Immature natural killer cell (primary cell): ENCODE measurements around the gene UBR3. TPM values are rescaled to one million over a fixed set of nuclear protein-coding genes. Genes with fewer than 3 reads are reported as not detected.

Experiments
- DNase-seq, 3 donors: peaks; one replicate each; pipeline ENCODE4 v3.0.0; 2022; ENCODE audit warnings: mixed read lengths in 1 of 3
- H3K27ac Mint-ChIP-seq, 6 donors: one replicate each; pipeline ENCODE4 v1.8.0; 2020; ENCODE audit warnings: mixed read lengths in 6 of 6, mild to moderate bottlenecking in 5 of 6, inconsistent platforms in 4 of 6, moderate library complexity in 3 of 6
- H3K27me3 Mint-ChIP-seq, 3 donors: one replicate each; pipeline ENCODE4 v1.8.0; 2020 to 2021; ENCODE audit warnings: low read depth in 3 of 3, mild to moderate bottlenecking in 3 of 3, mixed read lengths in 3 of 3, moderate library complexity in 3 of 3, inconsistent platforms in 1 of 3
- H3K36me3 Mint-ChIP-seq, 3 donors: one replicate each; pipeline ENCODE4 v1.8.0; 2020; ENCODE audit warnings: mixed read lengths in 3 of 3, inconsistent platforms in 2 of 3, mild to moderate bottlenecking in 2 of 3
- H3K4me1 Mint-ChIP-seq, 2 donors: one replicate each; pipeline ENCODE4 v1.8.0; 2020; ENCODE audit warnings: inconsistent platforms in 2 of 2, mild to moderate bottlenecking in 2 of 2, mixed read lengths in 2 of 2, moderate library complexity in 1 of 2
- H3K4me3 Mint-ChIP-seq, 5 donors: one replicate each; pipeline ENCODE4 v1.8.0; 2020; ENCODE audit warnings: mild to moderate bottlenecking in 5 of 5, mixed read lengths in 5 of 5, inconsistent platforms in 3 of 5, moderate library complexity in 3 of 5
- H3K9me3 Mint-ChIP-seq, 6 donors: one replicate each; pipeline ENCODE4 v1.8.0; 2020; ENCODE audit warnings: mild to moderate bottlenecking in 6 of 6, mixed read lengths in 6 of 6, inconsistent platforms in 4 of 6, moderate library complexity in 3 of 6
- polyA plus RNA-seq, 3 donors: library from polyadenylated mRNA; unstranded; fragments of 300-500 nt; fragmentation: Illumina TruSeq; gene quantifications; one replicate each; pipeline ENCODE4 v1.2.3, GENCODE V29; 2021

Gene UBR3
- polyA plus RNA-seq, 3 donors from 2014 or later: 3.8 to 11.5 (median 5.1) TPM

- Mint-ChIP-seq H3K4me3 (no peak overlapping the region), H3K9me3 (no peaks in the 10 kb centered on the region), H3K36me3 (peaks cover 9 to 30% (median 18%) of the 10 kb centered on the region in 3 donors), H3K4me1 (no peaks in the 10 kb centered on the region), H3K27me3 (no peaks in the 10 kb centered on the region), H3K27ac (no peak overlapping the region)
- no peak for DNase-seq
Measured at GRCh38 chr2:170014769-170015168, 187.5 kb downstream of the UBR3 start.

GRCh38 chr2:170017860-170018532 lies 190.7 kb downstream of the UBR3 start:
- no peak overlapping the region for H3K27ac Mint-ChIP-seq
- no peaks in the 10 kb centered on the region for H3K27me3 Mint-ChIP-seq
- peaks cover 5 to 23% (median 16%) of the 10 kb centered on the region in 3 donors for H3K36me3 Mint-ChIP-seq
- H3K9me3 Mint-ChIP-seq: no peaks in the 10 kb centered on the region
- H3K4me3 Mint-ChIP-seq: no peak overlapping the region
- DNase-seq: no peak
- no peaks in the 10 kb centered on the region for H3K4me1 Mint-ChIP-seq

GRCh38 chr2:170019060-170019805 lies 192.0 kb downstream of the UBR3 start:
- Mint-ChIP-seq H3K27me3 (no peaks in the 10 kb centered on the region), H3K36me3 (peaks cover 5 to 24% (median 15%) of the 10 kb centered on the region in 3 donors), H3K4me1 (no peaks in the 10 kb centered on the region), H3K9me3 (no peaks in the 10 kb centered on the region), H3K27ac (no peak overlapping the region), H3K4me3 (no peak overlapping the region)
- no peak for DNase-seq

GRCh38 chr2:170020777-170021176 lies 193.5 kb downstream of the UBR3 start:
- peaks cover 5 to 24% (median 15%) of the 10 kb centered on the region in 3 donors for H3K36me3 Mint-ChIP-seq
- no peaks in the 10 kb centered on the region for H3K9me3 Mint-ChIP-seq
- no peaks in the 10 kb centered on the region for H3K4me1 Mint-ChIP-seq
- no peaks in the 10 kb centered on the region for H3K27me3 Mint-ChIP-seq
- H3K4me3 Mint-ChIP-seq: no peak overlapping the region
- H3K27ac Mint-ChIP-seq: no peak overlapping the region
- DNase-seq: no peak

GRCh38 chr2:170022692-170023091 lies 195.4 kb downstream of the UBR3 start:
- peaks cover 5 to 19% (median 15%) of the 10 kb centered on the region in 3 donors for H3K36me3 Mint-ChIP-seq
- H3K4me1 Mint-ChIP-seq: no peaks in the 10 kb centered on the region
- no peaks in the 10 kb centered on the region for H3K27me3 Mint-ChIP-seq

GRCh38 chr2:170024721-170025120 lies 197.5 kb downstream of the UBR3 start:
- Mint-ChIP-seq H3K4me1 (no peaks in the 10 kb centered on the region), H3K36me3 (peaks cover 0 to 17% (median 7%) of the 10 kb centered on the region in 3 donors), H3K27me3 (no peaks in the 10 kb centered on the region), H3K4me3 (no peak overlapping the region), H3K9me3 (no peaks in the 10 kb centered on the region), H3K27ac (no peak overlapping the region)
- DNase-seq: no peak

More at GRCh38 chr2:170022692-170023091, 195.4 kb downstream of the UBR3 start:
- Mint-ChIP-seq H3K9me3 (no peaks in the 10 kb centered on the region), H3K4me3 (no peak overlapping the region), H3K27ac (no peak overlapping the region)
- DNase-seq: no peak

GRCh38 chr2:170025223-170025622 lies 198.0 kb downstream of the UBR3 start:
- no peaks in the 10 kb centered on the region for H3K9me3 Mint-ChIP-seq
- DNase-seq: no peak
- H3K27me3 Mint-ChIP-seq: no peaks in the 10 kb centered on the region
- H3K36me3 Mint-ChIP-seq: peaks cover 0 to 17% (median 11%) of the 10 kb centered on the region in 3 donors
- no peaks in the 10 kb centered on the region for H3K4me1 Mint-ChIP-seq
- no peak overlapping the region for H3K4me3 Mint-ChIP-seq
- no peak overlapping the region for H3K27ac Mint-ChIP-seq

GRCh38 chr2:170026361-170026760 lies 199.1 kb downstream of the UBR3 start:
- peaks cover 6 to 23% (median 16%) of the 10 kb centered on the region in 3 donors for H3K36me3 Mint-ChIP-seq
- H3K4me1 Mint-ChIP-seq: no peaks in the 10 kb centered on the region
- no peak overlapping the region for H3K4me3 Mint-ChIP-seq
- H3K9me3 Mint-ChIP-seq: no peaks in the 10 kb centered on the region
- H3K27ac Mint-ChIP-seq: no peak overlapping the region
- H3K27me3 Mint-ChIP-seq: no peaks in the 10 kb centered on the region
- no peak for DNase-seq

GRCh38 chr2:170029551-170029950 lies 202.3 kb downstream of the UBR3 start:
- no peak overlapping the region for H3K27ac Mint-ChIP-seq
- no peaks in the 10 kb centered on the region for H3K27me3 Mint-ChIP-seq
- no peaks in the 10 kb centered on the region for H3K4me1 Mint-ChIP-seq
- H3K9me3 Mint-ChIP-seq: no peaks in the 10 kb centered on the region
- DNase-seq: no peak
- H3K4me3 Mint-ChIP-seq: no peak overlapping the region
- peaks cover 15 to 28% (median 22%) of the 10 kb centered on the region in 3 donors for H3K36me3 Mint-ChIP-seq

GRCh38 chr2:170030040-170030439 lies 202.8 kb downstream of the UBR3 start:
- Mint-ChIP-seq H3K4me3 (no peak overlapping the region), H3K9me3 (no peaks in the 10 kb centered on the region), H3K27me3 (no peaks in the 10 kb centered on the region), H3K27ac (no peak overlapping the region), H3K36me3 (peaks cover 15 to 28% (median 22%) of the 10 kb centered on the region in 3 donors), H3K4me1 (no peaks in the 10 kb centered on the region)
- no peak for DNase-seq

- Mint-ChIP-seq H3K4me3 (no peak overlapping the region), H3K4me1 (no peaks in the 10 kb centered on the region), H3K27ac (no peak overlapping the region), H3K36me3 (peaks cover 19 to 31% (median 28%) of the 10 kb centered on the region in 3 donors), H3K9me3 (no peaks in the 10 kb centered on the region), H3K27me3 (no peaks in the 10 kb centered on the region)
- DNase-seq: no peak
Measured at GRCh38 chr2:170031288-170031687, 204.0 kb downstream of the UBR3 start.

GRCh38 chr2:170034596-170034995 lies 207.3 kb downstream of the UBR3 start:
- Mint-ChIP-seq H3K4me3 (no peak overlapping the region), H3K27ac (no peak overlapping the region), H3K36me3 (peaks cover 19 to 38% (median 24%) of the 10 kb centered on the region in 3 donors), H3K27me3 (no peaks in the 10 kb centered on the region), H3K9me3 (no peaks in the 10 kb centered on the region), H3K4me1 (no peaks in the 10 kb centered on the region)
- no peak for DNase-seq

GRCh38 chr2:170038734-170039133 lies 211.5 kb downstream of the UBR3 start:
- no peaks in the 10 kb centered on the region for H3K4me1 Mint-ChIP-seq
- H3K27me3 Mint-ChIP-seq: no peaks in the 10 kb centered on the region
- no peak for DNase-seq
- H3K4me3 Mint-ChIP-seq: no peak overlapping the region
- H3K9me3 Mint-ChIP-seq: no peaks in the 10 kb centered on the region
- H3K36me3 Mint-ChIP-seq: peaks cover 14 to 34% (median 20%) of the 10 kb centered on the region in 3 donors
- H3K27ac Mint-ChIP-seq: no peak overlapping the region

GRCh38 chr2:170039401-170040172 lies 212.3 kb downstream of the UBR3 start:
- DNase-seq: no peak
- H3K9me3 Mint-ChIP-seq: no peaks in the 10 kb centered on the region
- no peaks in the 10 kb centered on the region for H3K4me1 Mint-ChIP-seq
- H3K4me3 Mint-ChIP-seq: no peak overlapping the region
- H3K27ac Mint-ChIP-seq: no peak overlapping the region
- H3K36me3 Mint-ChIP-seq: peaks cover 13 to 27% (median 18%) of the 10 kb centered on the region in 3 donors
- no peaks in the 10 kb centered on the region for H3K27me3 Mint-ChIP-seq
